Measurements from ENCODE around the gene ITPKB.

- TF ChIP-seq POLR2A (IDR thresholded peaks at IDR 0.05) (no peak), POLR2AphosphoS5 (IDR thresholded peaks at IDR 0.05) (no peak), EP300 (IDR thresholded peaks at IDR 0.05) (no peak)
- TF ChIP-seq, protein P1, sequence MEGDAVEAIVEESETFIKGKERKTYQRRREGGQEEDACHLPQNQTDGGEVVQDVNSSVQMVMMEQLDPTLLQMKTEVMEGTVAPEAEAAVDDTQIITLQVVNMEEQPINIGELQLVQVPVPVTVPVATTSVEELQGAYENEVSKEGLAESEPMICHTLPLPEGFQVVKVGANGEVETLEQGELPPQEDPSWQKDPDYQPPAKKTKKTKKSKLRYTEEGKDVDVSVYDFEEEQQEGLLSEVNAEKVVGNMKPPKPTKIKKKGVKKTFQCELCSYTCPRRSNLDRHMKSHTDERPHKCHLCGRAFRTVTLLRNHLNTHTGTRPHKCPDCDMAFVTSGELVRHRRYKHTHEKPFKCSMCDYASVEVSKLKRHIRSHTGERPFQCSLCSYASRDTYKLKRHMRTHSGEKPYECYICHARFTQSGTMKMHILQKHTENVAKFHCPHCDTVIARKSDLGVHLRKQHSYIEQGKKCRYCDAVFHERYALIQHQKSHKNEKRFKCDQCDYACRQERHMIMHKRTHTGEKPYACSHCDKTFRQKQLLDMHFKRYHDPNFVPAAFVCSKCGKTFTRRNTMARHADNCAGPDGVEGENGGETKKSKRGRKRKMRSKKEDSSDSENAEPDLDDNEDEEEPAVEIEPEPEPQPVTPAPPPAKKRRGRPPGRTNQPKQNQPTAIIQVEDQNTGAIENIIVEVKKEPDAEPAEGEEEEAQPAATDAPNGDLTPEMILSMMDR (IDR thresholded peaks at IDR 0.05): no peak
These were observed 83.6 kb downstream of the ITPKB start for GRCh38 chr1:226655251-226656163.
